ENCODE data around the gene PRDM16.

DNA sequence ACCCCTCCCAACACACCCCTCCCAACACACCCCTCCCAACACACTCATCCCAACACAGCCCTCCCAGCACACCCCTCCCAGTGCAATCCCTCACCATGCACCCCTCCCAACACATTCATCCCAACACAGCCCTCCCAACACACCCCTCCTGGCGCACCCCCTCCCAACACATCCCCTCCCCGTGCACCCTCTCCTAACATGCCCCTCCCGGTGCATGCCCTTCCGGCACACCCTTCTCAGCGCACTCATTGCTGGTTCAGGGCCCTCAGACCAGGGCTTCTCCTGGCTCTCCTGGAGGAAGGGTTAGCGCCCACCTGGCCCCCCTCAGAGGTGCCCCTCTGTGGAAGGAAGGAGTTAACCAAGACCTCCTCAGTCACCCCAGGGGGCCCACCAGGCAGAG lies 310.9 kb downstream of the PRDM16 start:
- TF ChIP-seq POLR2A (IDR thresholded peaks at IDR 0.05; ENCODE audit: low read length) (no peak), GATA1 (IDR thresholded peaks at IDR 0.05; ENCODE audit: low read depth, low read length) (no peak)

All from erythroblast (primary cell).